Mesodermal cell (in vitro differentiated cells): ENCODE measurements around the gene ANKRD65. TPM values are rescaled to one million over a fixed set of nuclear protein-coding genes. Genes with fewer than 3 reads are reported as not detected.
"Not testable (repeated sequence)": the region's sequence is repeated elsewhere in the genome, so short reads cannot be mapped to it uniquely, and the experiment has no call there.

ENCODE experiments used
- H3K27ac ChIP-seq: 2 replicates; pipeline ENCODE4 v1.7.0; 2013; ENCODE audit warnings: mild to moderate bottlenecking, low read depth, low read length, moderate library complexity; ENCODE audit not compliant: severe bottlenecking
- H3K36me3 ChIP-seq: 2 replicates; pipeline ENCODE4 v1.7.1; 2013; ENCODE audit warnings: mild to moderate bottlenecking, low read length, moderate library complexity; ENCODE audit not compliant: control insufficient read depth, insufficient read depth
- H3K4me1 ChIP-seq: one replicate; pipeline ENCODE4 v1.7.1; 2013; ENCODE audit warnings: mild to moderate bottlenecking, low read length; ENCODE audit not compliant: insufficient read depth, control insufficient read depth, poor library complexity, severe bottlenecking
- H3K4me3 ChIP-seq: 2 replicates; pipeline ENCODE4 v1.7.0; 2013; ENCODE audit warnings: low read length, control low read depth, mild to moderate bottlenecking; ENCODE audit not compliant: insufficient read depth, poor library complexity, severe bottlenecking; ENCODE audit errors: extremely low read depth
- H3K9me3 ChIP-seq: 2 replicates; pipeline ENCODE4 v1.7.1; 2013; ENCODE audit warnings: mild to moderate bottlenecking, low read length, moderate library complexity; ENCODE audit not compliant: control insufficient read depth
- WGBS, 2 experiments: methylation state at CpG; one replicate each; pipeline ENCODE4 v1.1.5; 2013; ENCODE audit warnings: missing lambda C conversion rate in 2 of 2; ENCODE audit not compliant: insufficient coverage in 2 of 2; 5-methylcytosine and 5-hydroxymethylcytosine counted together
- polyA plus RNA-seq, 2 experiments: library from polyadenylated mRNA; stranded (reverse); fragments of 50-300 nt; gene quantifications; one replicate each; pipeline ENCODE4 v1.2.3, GENCODE V29; 2013

ANKRD65 gene
- 1.5 TPM for polyA plus RNA-seq (2013, experiment 1 of 2)
- polyA plus RNA-seq (2013, experiment 2 of 2) = 1.4 TPM

GRCh38 chr1:1421147-1421906, at the start of gene ANKRD65:
TSS of gene ANKRD65 (minus strand) at chr1:1421276. CDS start at chr1:1421005, 271 bp downstream.
- H3K27ac ChIP-seq = peak within 1 kb of the TSS; percentile 85
- WGBS, 2 experiments = 89 to 91% methylated on average over 13 of the region's 18 CpGs
- H3K4me3 ChIP-seq = no peak within 1 kb of the TSS
- no peaks in the 10 kb centered on the region for H3K36me3 ChIP-seq
- no peaks in the 10 kb centered on the region for H3K9me3 ChIP-seq
- peaks cover 29% of the 10 kb centered on the region for H3K4me1 ChIP-seq

GRCh38 chr1:1468196-1468985, 47.3 kb upstream of the ANKRD65 start:
- 94% methylated on average over 7 to 10 of the region's 44 CpGs for WGBS, 2 experiments
- not testable (repeated sequence) for H3K4me3 ChIP-seq, H3K36me3 ChIP-seq, H3K4me1 ChIP-seq, H3K27ac ChIP-seq, H3K9me3 ChIP-seq

GRCh38 chr1:1463312-1463711, 42.2 kb upstream of the ANKRD65 start:
- H3K27ac ChIP-seq = no peak overlapping the region
- H3K4me3 ChIP-seq = no peak overlapping the region
- H3K9me3 ChIP-seq = no peaks in the 10 kb centered on the region
- no peaks in the 10 kb centered on the region for H3K36me3 ChIP-seq
- H3K4me1 ChIP-seq = no peaks in the 10 kb centered on the region
- 94 to 95% methylated on average over 4 to 6 of the region's 7 CpGs for WGBS, 2 experiments

- WGBS, 2 experiments = 92 to 94% methylated on average over 25 of the region's 26 CpGs
- Histone ChIP-seq H3K4me3 (no peak overlapping the region), H3K27ac (no peak overlapping the region), H3K4me1 (no peaks in the 10 kb centered on the region), H3K36me3 (no peaks in the 10 kb centered on the region), H3K9me3 (no peaks in the 10 kb centered on the region)
Measured at GRCh38 chr1:1462318-1462966, 41.4 kb upstream of the ANKRD65 start.

- 87 to 92% methylated on average over 17 to 18 of the region's 18 CpGs for WGBS, 2 experiments
- no peak overlapping the region for H3K4me3 ChIP-seq
- H3K9me3 ChIP-seq = no peaks in the 10 kb centered on the region
Measured at GRCh38 chr1:1461721-1462317, 40.7 kb upstream of the ANKRD65 start.

GRCh38 chr1:1460540-1461130, 39.6 kb upstream of the ANKRD65 start:
- no peak overlapping the region for H3K4me3 ChIP-seq
- no peaks in the 10 kb centered on the region for H3K36me3 ChIP-seq
- no peaks in the 10 kb centered on the region for H3K9me3 ChIP-seq
- H3K4me1 ChIP-seq = no peaks in the 10 kb centered on the region
- WGBS, 2 experiments = 93 to 96% methylated on average over 24 to 27 of the region's 27 CpGs
- no peak overlapping the region for H3K27ac ChIP-seq

More at GRCh38 chr1:1461721-1462317, 40.7 kb upstream of the ANKRD65 start:
- H3K36me3 ChIP-seq = no peaks in the 10 kb centered on the region
- H3K4me1 ChIP-seq = no peaks in the 10 kb centered on the region
- H3K27ac ChIP-seq = no peak overlapping the region

GRCh38 chr1:1459711-1460110, 38.6 kb upstream of the ANKRD65 start:
- not testable (repeated sequence) for H3K4me3 ChIP-seq, H3K9me3 ChIP-seq, H3K4me1 ChIP-seq, H3K27ac ChIP-seq, H3K36me3 ChIP-seq
- 92% methylated on average over 10 of the region's 14 CpGs; no CpG with 5 or more reads in 1 of the 2 experiments for WGBS, 2 experiments

GRCh38 chr1:1459156-1459555, 38.1 kb upstream of the ANKRD65 start:
- H3K9me3 ChIP-seq, H3K27ac ChIP-seq, H3K36me3 ChIP-seq, H3K4me1 ChIP-seq, H3K4me3 ChIP-seq: not testable (repeated sequence)
- 87 to 94% methylated on average over 5 of the region's 19 CpGs for WGBS, 2 experiments

- H3K27ac ChIP-seq, H3K36me3 ChIP-seq, H3K4me3 ChIP-seq, H3K9me3 ChIP-seq, H3K4me1 ChIP-seq: not testable (repeated sequence)
- 88 to 93% methylated on average over 9 to 16 of the region's 22 CpGs for WGBS, 2 experiments
Measured at GRCh38 chr1:1456683-1457255, 35.7 kb upstream of the ANKRD65 start.

- H3K9me3 ChIP-seq, H3K36me3 ChIP-seq, H3K4me1 ChIP-seq, H3K4me3 ChIP-seq, H3K27ac ChIP-seq: not testable (repeated sequence)
- WGBS, 2 experiments = no CpG with 5 or more reads among the region's 15 CpGs
Measured at GRCh38 chr1:1455934-1456333, 34.9 kb upstream of the ANKRD65 start.
